Inferior parietal cortex (tissue), 1 donor: ENCODE measurements around the gene KCNA10.
A peak's percentile ranks its signal among the peaks of the same experiment; 100 is the strongest.
"Not testable (repeated sequence)": the region's sequence is repeated elsewhere in the genome, so short reads cannot be mapped to it uniquely, and the experiment has no call there.

Experiments
- DNase-seq: peaks from one replicate; pipeline ENCODE4 v3.0.0-alpha.2; 2016; ENCODE audit errors: extremely low spot score

KCNA10 gene

GRCh38 chr1:110533230-110533629 is 14.3 kb upstream of the KCNA10 start:
- DNase-seq: no peak

- no peak for DNase-seq
Measured at GRCh38 chr1:110529011-110529410, 10.0 kb upstream of the KCNA10 start.

GRCh38 chr1:110526201-110526780 is 7.3 kb upstream of the KCNA10 start:
- no peak for DNase-seq

GRCh38 chr1:110525249-110525595 is 6.2 kb upstream of the KCNA10 start:
- no peak for DNase-seq

DNA sequence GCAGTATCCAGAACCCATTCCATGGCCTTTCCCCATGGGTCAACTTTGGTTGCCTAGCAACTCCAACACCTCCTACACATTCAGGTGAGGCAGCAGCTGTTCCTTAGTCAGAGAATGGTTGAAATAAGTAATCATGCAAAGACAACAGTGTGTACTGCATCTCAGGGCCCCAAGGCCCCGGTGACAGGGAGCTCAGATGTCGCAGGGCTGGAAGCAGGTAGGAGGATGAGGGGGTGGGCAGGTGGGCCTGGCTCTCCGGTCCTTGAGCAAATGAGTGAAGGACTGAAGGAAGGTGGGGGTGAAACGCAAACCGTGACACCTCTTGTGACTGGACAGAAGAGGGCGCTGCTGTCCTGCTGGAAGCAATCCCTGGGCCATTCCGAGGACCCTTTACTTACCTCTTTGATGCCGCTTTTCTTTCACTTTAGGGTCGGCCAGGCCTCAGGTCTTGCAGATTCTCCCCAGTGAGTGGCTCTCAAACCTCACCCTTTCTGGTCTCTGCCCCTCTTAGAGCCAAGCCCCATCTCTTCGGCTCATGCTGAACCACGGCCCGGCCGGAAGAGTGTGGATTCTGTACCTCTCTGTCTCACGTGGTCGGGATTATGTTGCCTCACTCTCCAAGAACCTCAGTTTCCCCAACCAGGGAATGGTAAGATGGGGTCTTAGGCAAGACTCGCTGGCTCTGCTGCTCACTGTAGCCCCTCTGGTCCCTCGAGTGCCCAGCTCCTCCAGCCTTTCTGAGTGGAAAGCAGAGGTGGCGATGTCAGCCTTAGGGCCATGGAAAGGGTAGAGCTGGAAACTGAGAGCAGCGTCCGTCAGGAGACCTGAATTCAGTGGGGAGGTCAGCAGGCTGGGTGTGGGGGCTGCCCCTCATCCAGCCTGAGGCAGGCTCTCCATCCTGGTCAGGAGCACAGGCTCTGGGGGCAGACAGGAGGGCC is 5.6 kb upstream of the KCNA10 start:
- peak; percentile 76 for DNase-seq

DNA sequence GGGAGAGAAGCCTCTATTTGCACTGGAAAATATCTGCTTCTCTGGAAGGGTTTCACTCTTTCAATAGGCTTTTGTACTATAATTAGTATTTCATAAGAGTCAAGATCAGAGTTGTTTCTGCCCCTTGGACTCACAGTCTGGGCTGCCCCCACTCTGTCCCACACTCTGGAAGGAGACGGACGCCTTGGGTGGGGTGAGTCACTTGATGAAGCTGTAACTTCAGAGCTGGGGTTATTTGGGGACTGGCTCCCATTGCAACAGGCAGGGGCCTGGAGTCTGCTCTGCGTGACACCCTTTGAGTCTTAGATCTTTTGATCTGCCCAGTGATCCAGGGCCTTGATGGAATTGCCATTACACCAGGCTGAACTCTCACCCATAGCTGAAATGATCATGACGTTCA is 4.0 kb upstream of the KCNA10 start:
- DNase-seq: no peak

DNA sequence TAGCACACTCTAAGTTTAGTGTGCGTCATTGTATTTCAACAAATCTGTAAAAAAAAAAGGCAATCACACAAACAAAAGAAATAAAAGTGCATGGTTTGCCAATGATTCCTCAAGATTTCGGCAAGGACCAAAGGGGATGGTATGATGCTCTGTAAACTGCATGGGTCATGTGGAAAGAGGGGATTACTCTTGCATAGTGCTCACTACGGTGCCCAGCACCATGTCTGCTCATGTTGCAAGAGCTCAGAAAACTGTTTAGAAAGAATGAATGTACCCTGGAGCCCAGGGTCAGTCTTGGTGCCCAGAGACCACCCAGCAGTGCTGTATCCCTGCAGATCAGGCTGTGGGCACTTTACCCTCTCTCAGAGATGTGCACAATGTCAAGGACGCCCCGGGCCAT is 3.6 kb upstream of the KCNA10 start:
- DNase-seq: no peak

DNA sequence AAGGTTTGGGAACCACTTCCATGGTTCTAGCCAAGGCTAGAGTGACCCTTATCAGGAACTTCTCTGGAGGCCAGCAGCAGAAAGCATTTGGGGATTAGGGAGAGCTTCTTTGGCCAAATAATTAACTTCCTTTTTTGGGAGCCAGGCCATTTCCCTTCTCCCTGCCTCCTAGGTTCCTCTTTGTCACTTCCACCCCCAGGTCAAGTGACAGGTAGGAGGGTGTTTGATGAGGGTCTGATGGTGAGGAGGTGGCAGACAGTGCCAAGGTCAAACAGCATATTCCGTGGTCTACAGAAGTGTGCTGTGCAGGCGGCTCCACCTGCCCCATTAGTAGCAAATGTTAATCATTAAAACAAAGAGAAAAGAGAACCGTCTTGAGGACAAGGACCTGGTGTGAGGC is 1.9 kb upstream of the KCNA10 start:
- DNase-seq: no peak

DNA sequence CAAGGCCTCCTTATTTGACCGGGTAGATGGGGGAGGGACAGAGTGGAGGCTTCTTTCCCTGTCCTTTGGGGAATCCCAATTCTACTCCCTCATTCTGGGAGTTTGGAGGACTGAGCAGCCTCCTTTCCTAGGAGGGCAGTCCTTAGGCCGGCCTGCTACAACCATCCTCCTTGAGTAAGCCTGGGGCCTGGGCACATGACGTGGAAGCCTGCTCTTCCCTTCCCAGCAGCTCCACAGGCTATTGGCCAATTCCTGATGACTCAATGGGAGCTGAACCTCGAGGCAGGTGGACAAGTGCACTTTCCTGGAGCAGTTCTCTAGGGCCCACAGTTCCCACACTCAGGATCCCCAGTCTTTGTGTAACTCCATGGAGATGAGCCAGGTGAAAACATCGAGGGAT is 3.1 kb downstream of the KCNA10 start:
- DNase-seq: no peak

GRCh38 chr1:110515041-110515440 is 3.9 kb downstream of the KCNA10 start:
- no peak for DNase-seq

DNA sequence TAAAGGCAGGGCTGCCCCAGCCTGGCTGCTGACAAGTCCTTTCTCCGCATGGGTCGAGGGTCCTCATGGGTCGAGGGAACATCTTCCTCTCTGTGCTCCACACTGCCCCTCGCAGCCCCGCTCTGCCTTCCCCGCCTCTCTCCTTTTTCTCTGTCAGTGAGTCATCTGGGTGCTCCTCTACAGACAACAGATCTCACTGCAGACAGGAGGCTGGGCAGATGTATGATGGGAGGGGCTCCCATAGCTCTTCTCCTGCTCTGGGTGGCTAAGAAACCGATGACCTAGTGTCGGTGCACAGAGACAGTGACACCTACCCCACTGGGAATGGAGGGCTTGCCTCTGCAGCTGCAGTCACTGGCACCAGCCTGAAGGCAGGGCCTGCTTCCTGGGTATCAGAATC is 5.5 kb downstream of the KCNA10 start:
- no peak for DNase-seq

- no peak for DNase-seq
Measured at GRCh38 chr1:110511436-110511835, 7.5 kb downstream of the KCNA10 start.

DNA sequence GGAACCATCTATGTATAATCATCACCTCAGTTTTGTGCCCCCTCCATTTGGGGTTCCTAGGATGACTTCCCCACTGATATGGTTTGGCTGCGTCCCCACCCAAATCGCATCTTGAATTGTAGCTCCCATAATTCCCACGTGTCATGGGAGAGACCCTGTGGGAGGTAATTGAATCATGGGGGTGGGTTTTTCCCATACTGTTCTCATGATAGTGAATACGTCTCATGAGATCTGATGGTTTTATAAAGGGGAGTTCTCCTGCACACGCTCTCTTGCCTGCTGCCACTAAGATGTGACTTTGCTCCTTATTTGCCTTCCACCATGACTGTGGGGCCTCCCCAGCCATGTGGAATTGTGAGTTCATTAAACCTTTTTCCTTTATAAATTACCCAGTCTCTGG is 8.1 kb downstream of the KCNA10 start:
- not testable (repeated sequence) for DNase-seq

DNA sequence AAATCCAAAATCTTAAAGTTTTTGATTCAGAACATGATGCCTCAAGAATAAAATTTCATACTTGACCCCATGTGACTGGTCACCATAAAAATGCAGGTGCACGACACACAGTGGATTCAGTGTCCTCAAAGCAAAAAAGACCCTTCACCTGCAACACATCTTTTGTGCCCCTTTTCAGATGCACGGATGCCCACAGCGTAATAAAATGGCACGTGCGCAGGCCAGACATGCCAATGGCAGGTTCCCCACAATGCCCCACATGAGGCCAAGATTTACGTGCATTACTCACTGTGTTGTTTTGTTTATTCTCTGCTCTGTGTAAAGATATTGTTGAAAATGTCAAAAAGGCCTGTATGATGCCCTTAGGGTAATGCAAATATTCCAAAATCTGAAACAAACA is 9.3 kb downstream of the KCNA10 start:
- no peak for DNase-seq

DNA sequence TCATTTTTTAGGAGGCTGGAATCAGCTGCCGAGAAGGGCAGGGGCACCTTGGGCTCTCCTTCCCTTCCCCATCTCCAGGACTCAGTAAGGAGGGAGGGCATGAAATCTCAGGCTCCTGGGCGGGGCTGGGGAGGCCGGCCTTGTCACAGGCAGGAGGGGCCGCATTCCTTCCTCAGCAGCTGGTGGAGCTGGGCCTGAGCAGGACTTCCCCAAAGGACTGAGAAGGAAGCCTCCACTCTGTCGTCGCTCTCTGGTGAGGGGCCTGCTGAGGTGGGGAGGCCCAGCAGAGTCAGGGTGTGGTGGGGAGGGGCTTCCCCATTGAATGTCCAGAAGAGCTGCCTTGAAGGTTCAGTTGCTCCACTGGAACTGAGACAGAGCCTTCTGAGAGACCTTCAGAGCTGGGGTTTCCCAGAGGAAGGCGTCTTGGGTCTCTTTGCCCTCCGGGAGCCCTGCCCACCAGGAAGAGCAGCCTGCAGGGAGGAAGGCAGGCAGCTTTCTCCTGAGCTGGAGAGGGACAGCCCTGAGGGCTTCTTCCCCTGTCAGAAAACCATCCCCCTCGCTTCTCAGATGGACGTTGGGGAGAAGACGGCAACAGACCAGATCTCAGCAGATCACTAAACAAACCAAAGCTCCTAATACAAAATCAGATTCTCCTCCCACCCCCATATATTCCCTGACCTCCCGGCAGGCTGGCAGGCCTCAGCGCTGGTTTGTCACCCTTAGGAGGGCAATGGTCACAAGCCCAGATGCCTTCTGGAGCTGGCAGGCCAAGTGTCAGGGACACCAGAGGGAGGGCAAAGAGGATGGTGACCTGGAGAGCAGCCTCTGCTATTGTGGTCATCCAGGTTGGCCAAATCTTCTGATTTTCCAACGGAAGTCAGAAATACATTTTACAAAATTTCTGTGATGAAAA is 10.7 kb downstream of the KCNA10 start:
- no peak for DNase-seq

GRCh38 chr1:110506541-110506940 is 12.4 kb downstream of the KCNA10 start:
- no peak for DNase-seq

DNA sequence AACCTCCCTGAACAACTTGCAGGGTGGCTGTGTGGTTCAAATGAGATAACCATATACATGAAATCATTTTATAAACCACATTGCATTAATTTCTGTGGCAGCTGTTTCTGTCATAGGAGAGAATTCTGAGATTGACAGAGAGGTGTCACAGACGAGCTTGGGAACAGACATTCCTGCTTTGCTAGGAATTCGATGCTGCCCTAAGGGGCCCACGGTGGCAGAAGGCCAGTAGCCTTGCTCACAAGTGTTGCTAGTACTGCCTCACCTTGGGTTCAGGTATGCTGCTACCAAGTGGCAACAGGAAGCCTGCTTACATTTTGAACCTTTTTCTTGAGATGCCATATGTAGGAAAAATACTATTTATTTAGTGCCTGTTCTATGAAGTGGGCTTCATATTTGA is 13.4 kb downstream of the KCNA10 start:
- no peak for DNase-seq

- no peak for DNase-seq
Measured at GRCh38 chr1:110504226-110504625, 14.7 kb downstream of the KCNA10 start.

DNA sequence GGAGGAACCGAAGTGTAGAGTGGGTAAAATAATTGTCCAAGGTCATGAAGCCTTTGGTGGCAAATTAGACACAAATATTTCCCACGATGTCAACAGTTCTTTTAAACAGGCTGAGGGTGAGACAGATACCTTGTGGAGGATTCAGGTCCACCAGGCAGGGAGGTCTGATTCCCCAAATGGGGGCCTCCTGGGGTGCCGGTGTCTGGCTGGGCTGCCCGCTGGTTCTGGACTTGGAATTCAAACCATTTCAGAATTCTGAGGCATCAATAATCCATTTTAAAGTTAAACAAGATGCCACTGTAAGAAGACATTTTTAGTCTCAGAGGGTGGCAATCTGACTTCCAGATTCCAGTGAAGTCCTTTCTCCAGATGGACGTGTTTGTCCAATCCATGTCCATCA is 15.5 kb downstream of the KCNA10 start:
- no peak for DNase-seq

DNA sequence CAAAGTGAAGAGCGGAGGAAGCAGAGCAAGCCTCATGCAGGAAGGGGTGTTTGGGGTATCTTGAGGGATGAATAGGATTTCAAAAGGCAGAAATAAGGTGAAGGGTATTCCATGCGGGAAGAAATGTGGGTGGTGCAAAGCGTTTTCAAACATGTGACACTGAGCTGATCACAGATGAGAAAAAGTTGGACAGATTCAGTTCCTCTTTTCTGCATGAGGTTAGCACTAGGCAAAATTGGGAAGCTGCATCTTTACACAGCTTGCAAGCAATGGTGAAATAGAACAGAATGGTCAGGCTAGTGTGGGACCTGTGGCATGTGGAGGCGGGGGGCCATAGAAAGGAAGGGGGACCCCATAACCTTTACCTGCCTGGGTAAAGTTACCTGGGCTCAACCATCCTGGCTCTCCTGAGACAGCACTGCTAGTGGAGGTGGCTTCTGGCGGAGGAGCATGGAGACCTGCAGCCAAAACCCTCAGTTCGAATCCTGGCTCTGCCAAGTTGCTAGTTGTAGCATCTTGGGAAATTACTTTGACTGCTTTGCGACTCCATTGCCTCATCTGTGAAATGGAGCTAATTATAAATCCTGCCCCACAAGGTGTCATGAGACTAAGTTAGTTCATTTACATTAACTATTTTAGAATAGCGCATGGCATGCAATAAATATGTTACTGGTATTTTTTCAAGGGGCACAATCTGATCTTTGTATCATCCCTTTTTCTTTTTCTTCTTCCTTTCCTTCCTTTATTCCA is 16.4 kb downstream of the KCNA10 start:
- no peak for DNase-seq

DNA sequence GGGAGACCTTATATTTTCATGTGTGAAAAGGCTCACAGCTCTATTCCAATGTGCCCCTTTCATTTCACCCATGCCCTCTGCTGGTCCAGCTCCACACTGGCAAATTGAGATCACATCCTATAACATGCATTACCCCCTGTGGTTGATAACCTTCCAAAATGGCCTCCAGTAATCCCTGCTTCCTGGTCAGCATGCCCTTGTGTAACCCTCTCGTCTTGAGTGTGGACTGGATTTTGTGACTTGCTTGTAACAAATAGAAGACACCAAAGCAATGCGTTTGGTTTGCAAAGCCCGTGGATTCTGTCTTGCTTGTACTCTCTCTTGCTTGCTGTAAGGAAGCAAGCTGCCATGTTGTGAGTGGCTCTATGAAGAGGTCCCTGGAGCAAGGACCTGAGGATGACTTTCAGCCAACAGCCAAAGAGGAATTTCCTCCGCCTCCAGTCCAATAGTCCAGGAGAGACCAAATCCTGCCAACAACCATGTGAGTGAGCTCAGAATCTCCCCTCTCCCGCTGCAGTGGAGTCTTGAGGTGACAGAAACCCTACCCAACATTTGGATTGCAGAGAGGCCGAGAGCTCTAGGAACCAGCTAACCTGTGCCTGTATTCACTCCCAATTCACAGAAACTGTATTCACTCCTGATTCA is 17.4 kb downstream of the KCNA10 start:
- no peak for DNase-seq
